SHP77 (cell line): Measurements from ENCODE around the gene PIWIL4.
"Not testable (repeated sequence)": the region's sequence is repeated elsewhere in the genome, so short reads cannot be mapped to it uniquely, and the experiment has no call there.

Experiments used
- DNase-seq, 2 experiments: peaks; one replicate each; lab custom pipeline; 2025; lab: John Stamatoyannopoulos, UW

Gene PIWIL4

GRCh38 chr11:94585399-94585798 is 18.2 kb downstream of the PIWIL4 start:
- no peak for DNase-seq

- DNase-seq = no peak
Measured at GRCh38 chr11:94586546-94586945, 19.4 kb downstream of the PIWIL4 start.

- no peak for DNase-seq
Measured at GRCh38 chr11:94586978-94587377, 19.8 kb downstream of the PIWIL4 start.

- no peak for DNase-seq
Measured at GRCh38 chr11:94588366-94588942, 21.3 kb downstream of the PIWIL4 start.

GRCh38 chr11:94590352-94591041 is 23.3 kb downstream of the PIWIL4 start:
- no peak for DNase-seq

DNA sequence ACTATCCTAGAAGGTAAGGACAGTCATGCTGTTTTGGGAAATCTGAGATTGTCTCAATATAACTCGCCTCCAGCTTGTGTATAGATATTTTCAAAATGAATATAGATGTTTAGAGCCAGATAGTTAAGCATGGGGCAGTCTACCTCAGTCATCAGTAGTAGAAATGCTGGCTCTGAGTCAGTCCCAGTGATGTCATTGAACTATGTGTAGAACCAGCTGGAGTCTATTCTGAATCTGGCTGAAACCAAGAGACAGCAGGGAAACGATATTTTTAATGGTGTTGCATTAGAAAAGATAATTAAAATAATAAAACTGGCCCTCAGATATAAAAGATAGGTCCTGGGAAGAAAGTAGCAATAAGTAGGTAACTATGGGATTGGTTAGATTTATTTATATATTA is 25.9 kb downstream of the PIWIL4 start:
- DNase-seq = no peak

DNA sequence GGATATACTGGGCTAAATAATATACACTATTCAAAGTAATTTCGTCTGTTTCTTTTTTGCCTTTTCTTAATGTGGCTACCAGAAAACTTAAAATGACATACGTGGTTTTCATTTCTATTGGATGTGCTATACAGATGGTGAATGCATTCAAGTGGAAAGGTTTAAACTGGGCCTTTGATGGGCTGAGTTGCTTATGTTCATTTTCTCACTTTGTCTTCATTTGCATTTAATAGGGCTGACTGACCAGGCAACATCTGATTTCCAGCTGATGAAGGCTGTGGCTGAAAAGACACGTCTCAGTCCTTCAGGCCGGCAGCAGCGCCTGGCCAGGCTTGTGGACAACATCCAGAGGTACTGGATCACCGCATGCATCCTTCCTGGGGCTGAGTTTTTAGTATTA is 27.9 kb downstream of the PIWIL4 start:
- DNase-seq = no peak

DNA sequence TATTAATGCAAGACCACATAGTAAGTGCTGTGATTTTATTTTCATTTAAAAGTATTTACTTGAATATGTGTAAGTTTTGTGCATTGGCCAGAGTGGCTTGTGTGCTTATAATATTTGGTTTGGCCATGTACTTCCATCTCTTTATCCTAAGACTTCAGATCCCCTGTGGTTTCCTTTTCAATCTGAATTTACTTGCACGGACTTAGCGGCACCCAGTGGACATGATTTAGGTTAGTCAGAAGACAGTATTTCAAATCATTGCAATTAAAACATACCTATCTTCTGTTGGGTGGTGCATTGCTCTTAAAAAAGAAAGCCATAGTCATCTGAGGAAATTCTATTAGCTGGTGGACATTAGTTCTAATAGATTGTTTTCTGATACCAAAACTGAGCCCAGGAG is 30.7 kb downstream of the PIWIL4 start:
- peak in 1 of 2 experiments; percentile 1 for DNase-seq

DNA sequence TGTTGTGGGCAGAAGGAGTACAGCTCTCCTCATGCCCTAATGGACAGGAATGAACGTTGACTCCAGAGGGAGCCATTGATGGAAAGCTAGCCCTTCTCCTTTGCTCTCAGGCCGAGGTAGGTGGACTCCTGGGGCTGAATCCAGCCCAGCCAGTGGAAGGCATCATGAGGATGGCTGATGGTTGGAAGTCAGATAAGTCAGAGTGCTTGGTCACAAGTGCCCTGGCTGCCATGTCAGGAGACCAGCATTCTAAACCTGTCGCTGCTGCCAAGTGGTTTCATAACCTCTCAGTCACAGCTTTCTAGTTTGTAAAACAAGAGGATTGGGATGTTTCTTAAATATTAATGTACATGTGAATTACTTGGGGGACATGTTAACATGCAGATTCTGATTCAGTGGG is 32.3 kb downstream of the PIWIL4 start:
- DNase-seq = no peak

GRCh38 chr11:94602430-94603372 is 35.5 kb downstream of the PIWIL4 start:
- peak; percentile 20 to 50 for DNase-seq

GRCh38 chr11:94603587-94603986 is 36.4 kb downstream of the PIWIL4 start:
- no peak for DNase-seq

- DNase-seq = no peak
Measured at GRCh38 chr11:94604482-94604881, 37.3 kb downstream of the PIWIL4 start.

- no peak for DNase-seq
Measured at GRCh38 chr11:94613120-94613519, 46.0 kb downstream of the PIWIL4 start.

- DNase-seq = peak; percentile 53 to 59
Measured at GRCh38 chr11:94623120-94623735, 56.1 kb downstream of the PIWIL4 start.

GRCh38 chr11:94625422-94625821 is 58.3 kb downstream of the PIWIL4 start:
- not testable (repeated sequence) for DNase-seq

DNA sequence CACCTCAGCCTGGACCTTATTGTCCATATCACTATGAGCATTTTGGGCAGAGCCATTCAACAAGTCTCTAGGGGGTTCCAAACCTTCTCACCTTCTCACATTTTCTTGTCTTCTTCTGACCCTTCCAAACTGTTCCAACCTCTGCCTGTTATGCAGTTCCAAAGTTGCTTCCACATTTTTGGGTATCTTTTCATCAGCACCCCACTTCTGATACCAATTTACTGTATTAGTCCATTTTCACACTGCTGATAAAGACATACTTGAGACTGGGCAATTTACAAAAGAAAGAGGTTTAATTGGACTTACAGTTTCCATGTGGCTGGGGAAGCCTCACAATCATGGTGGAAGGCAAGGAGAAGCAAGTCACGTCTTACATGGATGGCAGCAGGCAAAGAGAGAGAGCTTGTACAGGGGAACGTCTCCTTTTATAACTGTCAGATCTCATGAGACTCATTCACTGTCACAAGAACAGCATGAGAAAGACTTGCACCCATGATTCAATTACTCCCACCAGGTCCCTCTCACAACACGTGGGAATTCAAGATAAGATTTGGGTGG is 59.9 kb downstream of the PIWIL4 start:
- not testable (repeated sequence) for DNase-seq

- DNase-seq = no peak
Measured at GRCh38 chr11:94629741-94630140, 62.6 kb downstream of the PIWIL4 start.

GRCh38 chr11:94630221-94630620 is 63.1 kb downstream of the PIWIL4 start:
- DNase-seq = no peak

DNA sequence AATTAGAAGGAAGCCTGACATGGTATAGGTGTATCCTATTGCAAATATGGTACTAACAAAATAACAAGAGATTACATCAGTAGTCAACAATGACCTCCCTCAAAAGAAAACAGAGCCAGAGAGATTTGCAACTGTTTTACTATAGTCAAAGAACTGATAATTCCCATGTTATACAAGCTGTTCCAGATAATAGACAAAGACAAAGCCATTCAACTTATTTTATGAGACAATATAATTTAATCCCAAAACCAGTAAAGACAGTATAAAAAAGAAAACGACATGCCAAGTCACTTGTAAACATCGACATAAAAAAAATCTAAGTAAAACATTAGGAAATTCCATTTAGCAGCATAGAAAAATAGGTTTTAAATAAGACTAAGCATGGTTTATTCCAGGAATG is 65.2 kb downstream of the PIWIL4 start:
- DNase-seq = no peak

- DNase-seq = no peak
Measured at GRCh38 chr11:94635072-94635471, 67.9 kb downstream of the PIWIL4 start.

GRCh38 chr11:94636388-94636949 is 69.3 kb downstream of the PIWIL4 start:
- no peak for DNase-seq
